Measurements from ENCODE around the gene CCDC83. TPM values are rescaled to one million over a fixed set of nuclear protein-coding genes. Genes with fewer than 3 reads are reported as not detected.

Gene CCDC83
- total and polyA plus RNA-seq, 4 donors: not detected

GRCh38 chr11:85815186-85815931 lies 39.8 kb upstream of the CCDC83 start:
- H3K9ac ChIP-seq (ENCODE audit: insufficient read depth in 1 of 2, low read length in 2 of 2): no peak overlapping the region

GRCh38 chr11:85819441-85819840 lies 35.7 kb upstream of the CCDC83 start:
- no peak overlapping the region for H3K4me3 ChIP-seq
- peaks cover 0 to 6% (median 2%) of the 10 kb centered on the region in 5 donors for H3K4me1 ChIP-seq (ENCODE audit: control insufficient read depth in 5 of 5, insufficient read depth in 5 of 5, low read length in 5 of 5)
- no peak overlapping the region for H3K27ac ChIP-seq (ENCODE audit: low read depth in 1 of 2, low read length in 1 of 2)
- no peaks in the 10 kb centered on the region for H3K36me3 ChIP-seq (ENCODE audit: control insufficient read depth in 4 of 4, insufficient read depth in 4 of 4, low read length in 4 of 4)
- no peak for ATAC-seq (ENCODE audit: insufficient read depth, low FRiP score)
- peak; percentile 14 to 63 (median 54) for DNase-seq
- no peak overlapping the region for H3K9ac ChIP-seq (ENCODE audit: insufficient read depth in 1 of 2, low read length in 2 of 2)
- no peaks in the 10 kb centered on the region for H3K9me3 ChIP-seq (ENCODE audit: control insufficient read depth in 4 of 4, insufficient read depth in 3 of 4, low read length in 3 of 4)
- H3K27me3 ChIP-seq (ENCODE audit: control insufficient read depth in 3 of 3, insufficient read depth in 3 of 3, low read length in 2 of 3): no peaks in the 10 kb centered on the region
- no peak for TF ChIP-seq CTCF (IDR thresholded peaks at IDR 0.05; ENCODE audit: control extremely low read depth, extremely low read depth)

More at GRCh38 chr11:85815186-85815931, 39.8 kb upstream of the CCDC83 start:
- TF ChIP-seq CTCF (IDR thresholded peaks at IDR 0.05; ENCODE audit: control extremely low read depth, extremely low read depth): no peak
- H3K27ac ChIP-seq (ENCODE audit: low read depth in 1 of 2, low read length in 1 of 2): no peak overlapping the region
- ATAC-seq (ENCODE audit: insufficient read depth, low FRiP score): no peak
- H3K9me3 ChIP-seq (ENCODE audit: control insufficient read depth in 4 of 4, insufficient read depth in 3 of 4, low read length in 3 of 4): no peaks in the 10 kb centered on the region
- peaks cover 0 to 4% (median 3%) of the 10 kb centered on the region in 5 donors for H3K4me1 ChIP-seq (ENCODE audit: control insufficient read depth in 5 of 5, insufficient read depth in 5 of 5, low read length in 5 of 5)
- no peaks in the 10 kb centered on the region for H3K27me3 ChIP-seq (ENCODE audit: control insufficient read depth in 3 of 3, insufficient read depth in 3 of 3, low read length in 2 of 3)
- no peak overlapping the region for H3K4me3 ChIP-seq
- DNase-seq: peak in 1 of 3 donors; percentile 23
- WGBS, 2 donors: 76 to 86% methylated on average over 4 of the region's 4 CpGs
- H3K36me3 ChIP-seq (ENCODE audit: control insufficient read depth in 4 of 4, insufficient read depth in 4 of 4, low read length in 4 of 4): no peaks in the 10 kb centered on the region

- Histone ChIP-seq H3K9ac (ENCODE audit: insufficient read depth in 1 of 2, low read length in 2 of 2) (no peak overlapping the region), H3K4me3 (no peak overlapping the region), H3K27me3 (ENCODE audit: control insufficient read depth in 3 of 3, insufficient read depth in 3 of 3, low read length in 2 of 3) (no peaks in the 10 kb centered on the region), H3K9me3 (ENCODE audit: control insufficient read depth in 4 of 4, insufficient read depth in 3 of 4, low read length in 3 of 4) (no peaks in the 10 kb centered on the region), H3K4me1 (ENCODE audit: control insufficient read depth in 5 of 5, insufficient read depth in 5 of 5, low read length in 5 of 5) (peaks cover 0 to 11% (median 6%) of the 10 kb centered on the region in 5 donors), H3K36me3 (ENCODE audit: control insufficient read depth in 4 of 4, insufficient read depth in 4 of 4, low read length in 4 of 4) (no peaks in the 10 kb centered on the region), H3K27ac (ENCODE audit: low read depth in 1 of 2, low read length in 1 of 2) (no peak overlapping the region)
- no peak for TF ChIP-seq CTCF (IDR thresholded peaks at IDR 0.05; ENCODE audit: control extremely low read depth, extremely low read depth)
- no peak for DNase-seq
- no peak for ATAC-seq (ENCODE audit: insufficient read depth, low FRiP score)
- 75 to 87% methylated on average over 1 of the region's 1 CpG for WGBS, 2 donors
Observed at GRCh38 chr11:85821636-85822035, 33.5 kb upstream of the CCDC83 start.

All from lung (tissue), 12 donors.